Epithelial cell of prostate (primary cell): ENCODE data around the gene UBFD1.
"Not testable (repeated sequence)": the region's sequence is repeated elsewhere in the genome, so short reads cannot be mapped to it uniquely, and the experiment has no call there.

Experiments
- DNase-seq: peaks from one replicate; pipeline ENCODE4 v3.0.0-alpha.2; 2011; ENCODE audit warnings: low read depth, low spot score
- H3K27ac ChIP-seq: fragments of 450-650 bp; 2 replicates; pipeline ENCODE4 v1.5.1; 2017; ENCODE audit warnings: mild to moderate bottlenecking

UBFD1 gene

DNA sequence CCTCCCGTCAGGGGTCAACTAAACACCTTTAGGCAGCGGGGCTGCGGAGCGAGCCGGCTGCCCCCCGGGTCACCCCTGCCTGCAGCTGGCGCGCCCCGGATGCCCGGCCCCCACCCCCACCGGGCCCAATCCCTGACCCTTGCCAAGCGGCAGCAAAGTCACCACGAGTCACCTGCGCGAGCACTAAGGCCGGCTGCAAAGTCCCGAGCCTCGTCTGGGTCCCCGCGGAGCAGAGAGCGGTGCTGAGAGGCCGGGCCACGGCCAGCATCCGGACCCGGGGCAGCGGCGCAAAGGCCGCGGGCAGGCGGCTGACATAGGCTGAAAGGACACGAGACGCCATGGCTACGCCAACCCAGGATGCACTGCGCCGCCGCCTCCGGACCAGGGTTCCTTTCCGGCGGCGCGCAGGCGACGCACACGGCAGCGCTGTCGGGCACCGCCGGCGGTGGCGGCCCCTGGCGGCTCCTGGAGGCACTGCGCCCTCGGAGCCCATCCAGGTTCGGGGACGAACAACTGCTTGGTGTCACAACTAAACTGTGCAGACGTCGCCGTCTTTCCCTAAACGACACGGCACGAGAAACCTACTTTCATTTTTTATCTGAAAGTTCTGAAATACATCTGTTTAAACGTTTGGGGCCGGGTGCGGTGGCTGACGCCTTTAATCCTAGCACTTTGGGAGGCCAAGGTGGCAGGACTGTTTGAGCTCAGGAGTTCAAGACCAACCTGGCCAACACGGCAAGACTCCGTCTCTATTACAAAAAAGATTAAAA, 38.6 kb downstream of the UBFD1 start, which contains the start of gene NDUFAB1:
NDUFAB1 (minus strand) TSS at position 366 of the 770 bp plus-strand sequence; CDS start at position 340, 26 bp downstream.
- peak; percentile 44 for DNase-seq
- H3K27ac ChIP-seq: peak within 1 kb of the TSS; percentile 49

DNA sequence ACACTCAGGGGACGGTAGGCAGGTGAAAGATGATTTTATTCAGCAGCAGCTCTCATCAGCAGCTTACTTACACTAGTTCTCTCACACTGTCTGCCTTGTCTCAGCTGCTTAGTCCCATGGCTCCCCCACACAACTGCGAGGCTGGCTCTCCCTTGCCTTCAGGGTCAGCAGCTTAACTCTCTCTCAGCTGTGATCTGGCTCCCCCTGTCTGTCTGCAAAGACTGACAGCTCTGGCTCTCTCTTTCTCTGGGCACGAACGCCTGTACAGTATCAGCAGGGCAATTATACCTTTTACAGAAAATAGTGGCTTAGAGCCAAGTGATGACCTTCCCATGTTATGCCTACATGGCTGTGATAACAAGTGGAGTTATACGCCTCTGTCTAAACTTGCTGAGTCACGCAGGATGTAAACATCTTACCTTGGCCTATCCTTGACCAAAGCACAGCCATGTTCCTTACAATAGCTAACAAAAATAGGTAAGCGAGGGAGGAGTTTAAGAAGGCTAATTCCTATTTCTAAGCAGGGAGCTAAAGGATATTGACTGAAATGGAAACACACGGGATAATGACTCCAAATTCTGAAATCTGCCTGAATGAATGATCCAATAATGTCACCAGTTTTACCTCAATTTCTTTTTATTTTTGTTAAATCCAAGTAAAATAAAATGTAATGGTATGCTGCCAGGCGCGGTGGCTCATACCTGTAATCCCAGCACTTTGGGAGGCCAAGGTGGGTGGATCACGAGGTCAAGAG, 39.7 kb downstream of the UBFD1 start:
- no peak for DNase-seq
- H3K27ac ChIP-seq: no peak overlapping the region

DNA sequence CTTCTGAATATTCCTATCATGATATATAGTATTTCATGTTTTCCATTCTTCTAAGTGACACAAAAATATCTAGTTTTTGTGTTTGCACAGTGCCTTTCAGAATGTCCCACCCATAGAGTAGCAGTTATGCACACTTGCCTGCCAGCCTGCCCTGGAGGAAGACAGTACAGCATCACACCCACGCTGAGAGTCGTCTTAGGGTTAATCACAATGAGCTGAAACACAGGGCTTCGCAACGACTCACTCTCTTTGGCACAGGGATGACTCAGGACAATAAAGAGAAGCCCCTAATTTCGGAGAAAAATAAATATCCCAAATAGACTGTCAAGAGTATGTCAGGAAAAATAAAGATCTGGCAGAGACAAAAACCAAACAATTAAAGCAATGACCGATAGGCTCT, 50.2 kb downstream of the UBFD1 start:
- no peak for DNase-seq
- peak overlapping the region; percentile 64 for H3K27ac ChIP-seq

DNA sequence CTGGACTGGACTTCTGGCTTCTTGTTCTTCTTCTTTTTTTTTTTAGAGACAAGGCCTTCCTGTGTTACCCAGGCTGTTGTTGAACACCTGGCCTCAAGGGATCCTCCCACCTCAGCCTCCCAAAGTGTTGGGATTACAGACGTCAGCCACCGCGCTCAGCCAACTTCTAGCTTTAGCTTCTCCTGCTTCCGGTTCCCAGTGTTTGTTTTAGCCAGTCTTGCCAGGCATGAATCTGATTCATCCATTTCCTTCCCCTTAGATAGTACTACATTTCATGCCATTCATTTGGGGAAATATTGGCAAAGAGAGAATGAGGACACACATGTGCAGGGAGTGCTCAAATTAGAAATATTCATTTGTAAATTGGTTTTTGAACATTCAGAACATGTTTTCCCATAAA, 50.7 kb downstream of the UBFD1 start:
- no peak for DNase-seq
- H3K27ac ChIP-seq: peak overlapping the region; percentile 64

DNA sequence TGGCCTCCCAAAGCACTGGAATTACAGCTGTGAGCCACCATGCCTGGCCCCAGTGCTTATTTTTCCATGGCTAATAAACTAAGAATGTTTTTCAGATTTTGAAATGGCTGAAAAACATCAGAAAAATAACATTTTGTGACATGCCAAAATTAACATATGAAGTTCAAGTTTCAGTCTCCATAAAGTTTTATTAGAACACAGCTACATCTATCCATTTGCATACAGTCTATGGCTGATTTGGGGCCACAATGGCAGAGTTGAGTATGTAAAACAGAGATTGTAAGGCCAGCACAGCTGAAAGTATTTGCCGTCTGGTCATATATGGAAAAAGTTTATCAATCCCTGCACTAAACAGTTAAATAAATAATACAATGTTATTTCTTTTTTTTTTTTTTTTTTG, 52.4 kb downstream of the UBFD1 start:
- no peak for DNase-seq

DNA sequence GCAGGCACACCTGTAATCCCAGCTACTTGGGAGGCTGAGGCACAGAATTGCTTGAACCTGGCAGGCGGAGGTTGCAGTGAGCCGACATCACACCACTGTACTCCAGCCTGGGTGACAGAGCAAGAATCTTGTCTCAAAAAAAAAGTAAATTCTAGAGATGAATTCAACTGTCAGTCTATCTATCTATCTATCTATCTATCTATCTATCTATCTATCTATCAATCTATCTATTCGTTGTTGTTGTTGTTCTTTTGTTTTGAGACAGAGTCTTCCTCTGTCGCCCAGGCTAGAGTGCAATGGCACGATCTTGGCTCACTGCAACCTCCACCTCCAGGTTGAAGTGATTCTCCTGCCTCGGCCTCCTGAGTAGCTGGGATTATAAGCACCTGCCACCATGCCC, 53.4 kb downstream of the UBFD1 start:
- not testable (repeated sequence) for H3K27ac ChIP-seq, DNase-seq

More for the DNA sequence above, 52.4 kb downstream of the UBFD1 start:
- no peak overlapping the region for H3K27ac ChIP-seq

DNA sequence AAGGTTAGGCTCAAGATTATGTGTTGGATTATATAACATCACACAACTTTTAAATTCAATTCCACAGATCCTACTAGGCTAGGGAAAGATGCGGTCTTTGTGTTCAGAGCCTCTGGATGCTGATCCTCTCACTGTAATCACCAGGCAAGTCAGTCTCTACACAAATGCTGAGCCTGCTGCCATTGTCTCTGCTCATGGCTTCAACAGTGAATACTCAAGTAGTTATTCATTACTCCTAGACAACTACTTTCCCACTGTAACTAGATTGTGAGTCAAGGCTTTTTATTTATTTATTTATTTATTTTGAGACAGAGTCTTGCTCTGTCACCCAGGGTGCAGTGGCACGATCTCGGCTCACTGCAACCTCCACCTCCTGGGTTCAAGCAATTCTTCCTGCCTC, 54.4 kb downstream of the UBFD1 start:
- no peak overlapping the region for H3K27ac ChIP-seq
- no peak for DNase-seq

DNA sequence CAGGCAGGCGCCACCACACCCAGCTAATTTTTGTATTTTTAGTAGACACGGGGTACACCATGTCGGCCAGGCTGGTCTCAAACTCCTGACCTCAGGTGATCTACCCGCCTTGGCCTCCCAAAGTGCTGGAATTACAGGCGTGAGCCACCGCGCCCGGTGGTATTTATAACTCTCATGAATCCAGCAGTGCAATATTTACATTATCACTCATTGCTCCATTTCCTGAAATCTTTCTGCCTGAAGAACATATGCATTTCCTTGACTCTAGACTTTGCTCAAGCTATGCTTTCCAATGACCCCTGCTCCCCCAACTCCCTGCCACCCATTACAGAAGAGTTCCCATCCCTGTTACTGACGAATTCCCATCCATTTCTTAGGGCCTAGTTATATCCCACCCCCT, 58.3 kb downstream of the UBFD1 start:
- H3K27ac ChIP-seq: peak overlapping the region; percentile 17
- DNase-seq: no peak
